HepG2 (cell line): ENCODE results near the gene DNMT1. TPM values are rescaled to one million over a fixed set of nuclear protein-coding genes. Genes with fewer than 3 reads are reported as not detected.

Experiments used
- CREM ChIP-seq, 2 experiments: sonication (generic) in 1 of 2; formaldehyde crosslinking in 1 of 2; IDR thresholded peaks; 2 replicates each; pipeline versions ENCODE4 v1.4.0 to v1.6.1; 2016 to 2020; ENCODE audit warnings: antibody characterized with exemption in 1 of 2, mild to moderate bottlenecking in 1 of 2, missing genetic modification reagents in 1 of 2
- EEA1 ChIP-seq: sonication (generic); formaldehyde crosslinking; IDR thresholded peaks from 2 replicates; pipeline ENCODE4 v1.5.1; 2020; ENCODE audit warnings: mild to moderate bottlenecking, missing genetic modification reagents, borderline replicate concordance
- FLYWCH1 ChIP-seq: sonication (generic); formaldehyde crosslinking; IDR thresholded peaks from 2 replicates; pipeline ENCODE4 v1.8.1; 2023; ENCODE audit warnings: mild to moderate bottlenecking, missing genetic modification reagents
- GLI4 ChIP-seq: sonication (generic); formaldehyde crosslinking; IDR thresholded peaks from 2 replicates; pipeline ENCODE4 v1.5.1; 2020; ENCODE audit warnings: missing genetic modification reagents, mild to moderate bottlenecking, moderate library complexity, borderline replicate concordance
- HES4 ChIP-seq: sonication (generic); formaldehyde crosslinking; IDR thresholded peaks from 2 replicates; pipeline ENCODE4 v1.9.0; 2021; ENCODE audit warnings: mild to moderate bottlenecking, missing genetic modification reagents, borderline replicate concordance
- NKX3-1 ChIP-seq: sonication (generic); formaldehyde crosslinking; IDR thresholded peaks from 2 replicates; pipeline ENCODE4 v1.5.0; 2020; ENCODE audit warnings: missing genetic modification reagents
- NPAS2 ChIP-seq: sonication (generic); formaldehyde crosslinking; IDR thresholded peaks from 2 replicates; pipeline ENCODE4 v1.8.0; 2022; ENCODE audit warnings: mild to moderate bottlenecking, missing genetic modification reagents, borderline replicate concordance
- NR2F2 ChIP-seq: IDR thresholded peaks from 2 replicates; pipeline ENCODE4 v1.6.1; 2012; ENCODE audit warnings: low read depth, inconsistent platforms, borderline replicate concordance
- NR3C1 ChIP-seq: sonication (generic); formaldehyde crosslinking; IDR thresholded peaks from 2 replicates; pipeline ENCODE4 v1.4.0; 2020; ENCODE audit warnings: missing genetic modification reagents
- PAWR ChIP-seq: sonication (generic); formaldehyde crosslinking; IDR thresholded peaks from 2 replicates; pipeline ENCODE4 v1.4.0; 2020; ENCODE audit warnings: missing genetic modification reagents, mild to moderate bottlenecking, borderline replicate concordance
- POLR2AphosphoS5 ChIP-seq: IDR thresholded peaks from 2 replicates; pipeline ENCODE4 v1.6.1; 2012; ENCODE audit warnings: low read depth, low read length
- SMAD9 ChIP-seq: sonication (generic); formaldehyde crosslinking; IDR thresholded peaks from 2 replicates; pipeline ENCODE4 v1.5.1; 2020; ENCODE audit warnings: mild to moderate bottlenecking, missing genetic modification reagents
- ZEB1 ChIP-seq: IDR thresholded peaks from 2 replicates; pipeline ENCODE4 v1.6.1; 2012; ENCODE audit warnings: mild to moderate bottlenecking, low read depth, inconsistent platforms; ENCODE audit not compliant: insufficient replicate concordance
- ZNF207 ChIP-seq: fragments of 450-650 bp; IDR thresholded peaks from 2 replicates; pipeline ENCODE4 v1.6.1; 2016; ENCODE audit warnings: antibody characterized with exemption, borderline replicate concordance
- ZNF251 ChIP-seq: sonication (generic); formaldehyde crosslinking; IDR thresholded peaks from 2 replicates; pipeline ENCODE4 v1.9.0; 2021; ENCODE audit warnings: mild to moderate bottlenecking, missing genetic modification reagents
- ZNF335 ChIP-seq: sonication (generic); formaldehyde crosslinking; IDR thresholded peaks from 2 replicates; pipeline ENCODE4 v1.4.0; 2020; ENCODE audit warnings: missing genetic modification reagents
- ZNF564 ChIP-seq: sonication (generic); formaldehyde crosslinking; IDR thresholded peaks from 2 replicates; pipeline ENCODE4 v1.8.1; 2023; ENCODE audit warnings: mild to moderate bottlenecking, missing genetic modification reagents
- ZNF713 ChIP-seq: sonication (generic); formaldehyde crosslinking; IDR thresholded peaks from 2 replicates; pipeline ENCODE4 v1.4.0; 2020; ENCODE audit warnings: mild to moderate bottlenecking, missing genetic modification reagents
- ZNF773 ChIP-seq: sonication (generic); formaldehyde crosslinking; IDR thresholded peaks from 2 replicates; pipeline ENCODE4 v1.4.0; 2020; ENCODE audit warnings: missing genetic modification reagents, borderline replicate concordance
- ZNF782 ChIP-seq: sonication (generic); formaldehyde crosslinking; IDR thresholded peaks from 2 replicates; pipeline ENCODE4 v1.4.0; 2020; ENCODE audit warnings: missing genetic modification reagents, mild to moderate bottlenecking, borderline replicate concordance
- polyA plus RNA-seq, 8 experiments: library from polyadenylated mRNA; depleted of rRNA in 3 of 8; stranded (reverse) in 7 of 8; unstranded in 1 of 8; fragments of >200 nt; fragmentation: Illumina TruSeq in 4 of 8; extraction: Trizol in 4 of 8; gene quantifications; 2 replicates each; pipeline versions ENCODE4 v1.2.1 to v1.2.3, GENCODE V29; 2011 to 2016; ENCODE audit warnings: low read depth in 4 of 8, missing spikeins in 1 of 8, mixed read lengths in 1 of 8; ENCODE audit not compliant: insufficient read depth in 1 of 8
- total RNA-seq, 5 experiments: library from RNA; depleted of rRNA; stranded (reverse); fragments of >200 nt; fragmentation: Illumina TruSeq; extraction: Trizol; gene quantifications; 2 replicates each; pipeline ENCODE4 v1.2.3, GENCODE V29; 2016; ENCODE audit warnings: low read depth in 1 of 5
- TF ChIP-seq, protein P1 (sequence below): sonication (generic); formaldehyde crosslinking; IDR thresholded peaks from 2 replicates; pipeline ENCODE4 v1.5.0; 2020; ENCODE audit warnings: missing genetic modification reagents
- TF ChIP-seq, protein P2 (sequence below): sonication (generic); formaldehyde crosslinking; IDR thresholded peaks from 2 replicates; pipeline ENCODE4 v1.4.0; 2020; ENCODE audit warnings: missing genetic modification reagents, borderline replicate concordance
- TF ChIP-seq, protein P3 (sequence below): sonication (generic); formaldehyde crosslinking; IDR thresholded peaks from 2 replicates; pipeline ENCODE4 v1.4.0; 2020; ENCODE audit warnings: missing genetic modification reagents, borderline replicate concordance
- TF ChIP-seq, protein P4 (sequence below): IDR thresholded peaks from 2 replicates; pipeline ENCODE4 v1.6.1; 2016; ENCODE audit warnings: control low read depth

Gene DNMT1
- total and polyA plus RNA-seq, 2 of the 13 experiments (the other 11 are each of a cell fraction or from before 2014, with no cell fraction given), result 31.2 to 91.1 TPM

DNA sequence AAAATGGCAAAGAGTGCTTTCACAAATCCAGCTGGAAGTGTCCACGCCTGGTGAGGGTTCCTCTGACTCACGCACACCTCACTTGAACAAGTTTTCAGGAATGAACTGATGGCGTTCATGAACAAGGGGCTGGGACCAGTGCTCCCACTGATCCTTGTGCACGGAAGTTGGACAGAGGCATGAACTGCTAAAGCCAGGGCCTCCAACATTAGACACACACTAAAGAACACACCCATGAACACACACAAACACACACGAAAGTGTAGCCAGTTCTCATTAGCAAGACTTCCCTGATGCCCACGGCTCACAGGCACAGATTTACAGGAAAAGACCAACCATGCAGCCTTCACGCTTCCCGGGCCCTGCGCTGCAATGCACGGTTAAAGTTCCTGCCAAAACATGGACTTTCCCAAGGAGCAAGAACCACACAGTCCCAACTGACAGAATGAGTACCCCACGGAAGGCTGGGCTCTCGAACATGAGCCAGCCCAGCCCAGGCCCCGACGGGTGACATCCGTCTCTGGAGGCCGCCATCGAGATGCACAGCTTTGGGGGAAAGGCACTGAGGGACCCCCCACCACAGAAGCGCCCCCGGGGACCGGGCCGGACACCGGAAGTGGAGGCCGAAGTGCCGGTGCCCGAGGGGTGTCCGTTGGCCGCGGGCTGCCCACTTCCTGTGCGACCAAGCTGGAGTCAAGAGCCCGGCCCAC, 808 bp downstream of the DNMT1 start (continued):
- TF ChIP-seq NR2F2, result no peak
- no peak for TF ChIP-seq EEA1 (CRISPR knock-in tag)
- no peak for TF ChIP-seq FLYWCH1
- TF ChIP-seq ZEB1, result peak; percentile 31
- 0 out of 2 replicates have a peak, but pooled peaks have one; percentile 16 for TF ChIP-seq NKX3-1 (CRISPR knock-in tag)
- TF ChIP-seq ZNF335, result no peak
- no peak for TF ChIP-seq CREM (IDR thresholded peaks at IDR 0.05)
- no peak for TF ChIP-seq CREM (CRISPR knock-in tag; IDR thresholded peaks at IDR 0.05)
- TF ChIP-seq NPAS2 (CRISPR knock-in tag), result no peak
- no peak for TF ChIP-seq POLR2AphosphoS5
- no peak for TF ChIP-seq ZNF251 (CRISPR knock-in tag)
- peak; percentile 47; the same call in 1 of the 2 replicates for TF ChIP-seq ZNF782 (CRISPR knock-in tag)
- TF ChIP-seq NR3C1 (CRISPR knock-in tag), result no peak
- TF ChIP-seq ZNF564 (CRISPR knock-in tag), result no peak
- TF ChIP-seq ZNF773 (CRISPR knock-in tag), result peak; percentile 60; the same call in 1 of the 2 replicates
- TF ChIP-seq ZNF713 (CRISPR knock-in tag), result 0 out of 2 replicates have a peak, but pooled peaks have one; percentile 9
- no peak for TF ChIP-seq PAWR (CRISPR knock-in tag)
- TF ChIP-seq, protein P1, sequence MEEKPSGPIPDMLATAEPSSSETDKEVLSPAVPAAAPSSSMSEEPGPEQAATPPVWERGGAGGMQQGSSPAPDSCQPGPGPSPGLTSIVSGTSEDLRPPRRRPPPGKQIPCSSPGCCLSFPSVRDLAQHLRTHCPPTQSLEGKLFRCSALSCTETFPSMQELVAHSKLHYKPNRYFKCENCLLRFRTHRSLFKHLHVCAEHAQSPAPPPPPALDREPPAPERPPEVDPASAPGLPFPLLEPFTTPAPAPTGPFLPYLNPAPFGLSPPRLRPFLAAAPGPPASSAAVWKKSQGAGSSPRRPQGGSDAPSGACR (CRISPR knock-in tag), result no peak
- TF ChIP-seq, protein P2, sequence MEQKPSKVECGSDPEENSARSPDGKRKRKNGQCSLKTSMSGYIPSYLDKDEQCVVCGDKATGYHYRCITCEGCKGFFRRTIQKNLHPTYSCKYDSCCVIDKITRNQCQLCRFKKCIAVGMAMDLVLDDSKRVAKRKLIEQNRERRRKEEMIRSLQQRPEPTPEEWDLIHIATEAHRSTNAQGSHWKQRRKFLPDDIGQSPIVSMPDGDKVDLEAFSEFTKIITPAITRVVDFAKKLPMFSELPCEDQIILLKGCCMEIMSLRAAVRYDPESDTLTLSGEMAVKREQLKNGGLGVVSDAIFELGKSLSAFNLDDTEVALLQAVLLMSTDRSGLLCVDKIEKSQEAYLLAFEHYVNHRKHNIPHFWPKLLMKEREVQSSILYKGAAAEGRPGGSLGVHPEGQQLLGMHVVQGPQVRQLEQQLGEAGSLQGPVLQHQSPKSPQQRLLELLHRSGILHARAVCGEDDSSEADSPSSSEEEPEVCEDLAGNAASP, result no peak
- TF ChIP-seq ZNF207, result no peak
- TF ChIP-seq, protein P3, sequence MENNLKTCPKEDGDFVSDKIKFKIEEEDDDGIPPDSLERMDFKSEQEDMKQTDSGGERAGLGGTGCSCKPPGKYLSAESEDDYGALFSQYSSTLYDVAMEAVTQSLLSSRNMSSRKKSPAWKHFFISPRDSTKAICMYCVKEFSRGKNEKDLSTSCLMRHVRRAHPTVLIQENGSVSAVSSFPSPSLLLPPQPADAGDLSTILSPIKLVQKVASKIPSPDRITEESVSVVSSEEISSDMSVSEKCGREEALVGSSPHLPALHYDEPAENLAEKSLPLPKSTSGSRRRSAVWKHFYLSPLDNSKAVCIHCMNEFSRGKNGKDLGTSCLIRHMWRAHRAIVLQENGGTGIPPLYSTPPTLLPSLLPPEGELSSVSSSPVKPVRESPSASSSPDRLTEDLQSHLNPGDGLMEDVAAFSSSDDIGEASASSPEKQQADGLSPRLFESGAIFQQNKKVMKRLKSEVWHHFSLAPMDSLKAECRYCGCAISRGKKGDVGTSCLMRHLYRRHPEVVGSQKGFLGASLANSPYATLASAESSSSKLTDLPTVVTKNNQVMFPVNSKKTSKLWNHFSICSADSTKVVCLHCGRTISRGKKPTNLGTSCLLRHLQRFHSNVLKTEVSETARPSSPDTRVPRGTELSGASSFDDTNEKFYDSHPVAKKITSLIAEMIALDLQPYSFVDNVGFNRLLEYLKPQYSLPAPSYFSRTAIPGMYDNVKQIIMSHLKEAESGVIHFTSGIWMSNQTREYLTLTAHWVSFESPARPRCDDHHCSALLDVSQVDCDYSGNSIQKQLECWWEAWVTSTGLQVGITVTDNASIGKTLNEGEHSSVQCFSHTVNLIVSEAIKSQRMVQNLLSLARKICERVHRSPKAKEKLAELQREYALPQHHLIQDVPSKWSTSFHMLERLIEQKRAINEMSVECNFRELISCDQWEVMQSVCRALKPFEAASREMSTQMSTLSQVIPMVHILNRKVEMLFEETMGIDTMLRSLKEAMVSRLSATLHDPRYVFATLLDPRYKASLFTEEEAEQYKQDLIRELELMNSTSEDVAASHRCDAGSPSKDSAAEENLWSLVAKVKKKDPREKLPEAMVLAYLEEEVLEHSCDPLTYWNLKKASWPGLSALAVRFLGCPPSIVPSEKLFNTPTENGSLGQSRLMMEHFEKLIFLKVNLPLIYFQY (CRISPR knock-in tag), result 0 out of 2 replicates have a peak, but pooled peaks have one; percentile 26
- 0 out of 2 replicates have a peak, but pooled peaks have one; percentile 64 for TF ChIP-seq GLI4 (CRISPR knock-in tag)
- TF ChIP-seq, protein P4, sequence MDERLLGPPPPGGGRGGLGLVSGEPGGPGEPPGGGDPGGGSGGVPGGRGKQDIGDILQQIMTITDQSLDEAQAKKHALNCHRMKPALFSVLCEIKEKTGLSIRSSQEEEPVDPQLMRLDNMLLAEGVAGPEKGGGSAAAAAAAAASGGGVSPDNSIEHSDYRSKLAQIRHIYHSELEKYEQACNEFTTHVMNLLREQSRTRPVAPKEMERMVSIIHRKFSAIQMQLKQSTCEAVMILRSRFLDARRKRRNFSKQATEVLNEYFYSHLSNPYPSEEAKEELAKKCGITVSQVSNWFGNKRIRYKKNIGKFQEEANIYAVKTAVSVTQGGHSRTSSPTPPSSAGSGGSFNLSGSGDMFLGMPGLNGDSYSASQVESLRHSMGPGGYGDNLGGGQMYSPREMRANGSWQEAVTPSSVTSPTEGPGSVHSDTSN, result no peak
- TF ChIP-seq SMAD9 (CRISPR knock-in tag), result no peak
- TF ChIP-seq HES4 (CRISPR knock-in tag), result no peak
